Kidney (tissue), 14 donors: ENCODE results near the gene ASTL. TPM values are rescaled to one million over a fixed set of nuclear protein-coding genes. Genes with fewer than 3 reads are reported as not detected.
A peak's percentile ranks its signal among the peaks of the same experiment; 100 is the strongest.

ENCODE experiments used
- DNase-seq, 5 donors: peaks; one replicate each; pipeline ENCODE4 v3.0.0-alpha.2; 2013 to 2020
- FAIRE-seq: peaks from 2 replicates; lab custom pipeline; 2012; peaks lifted over from hg19 to GRCh38; lab: Jason Lieb, UNC
- H3K27ac ChIP-seq, 2 donors: one replicate each; pipeline ENCODE4 v1.7.0; 2013; ENCODE audit warnings: low read depth in 2 of 2, low read length in 2 of 2, inconsistent platforms in 1 of 2
- H3K27me3 ChIP-seq: one replicate; pipeline ENCODE4 v1.7.1; 2013; ENCODE audit warnings: low read length, inconsistent platforms; ENCODE audit not compliant: control insufficient read depth, insufficient read depth
- H3K36me3 ChIP-seq, 3 donors: one replicate each; pipeline versions ENCODE4 v1.7.0 to v1.7.1; 2013; ENCODE audit warnings: low read length in 3 of 3, control low read depth in 1 of 3, inconsistent platforms in 1 of 3; ENCODE audit not compliant: insufficient read depth in 3 of 3, control insufficient read depth in 2 of 3
- H3K4me1 ChIP-seq, 3 donors: one replicate each; pipeline versions ENCODE4 v1.7.0 to v1.7.1; 2013; ENCODE audit warnings: low read length in 3 of 3, inconsistent platforms in 1 of 3, low read depth in 1 of 3; ENCODE audit not compliant: control insufficient read depth in 2 of 3, insufficient read depth in 2 of 3
- H3K4me3 ChIP-seq, 3 donors: one replicate each; pipeline versions ENCODE4 v1.7.0 to v1.8.1; 2013; ENCODE audit warnings: low read length in 3 of 3, control low read depth in 1 of 3, inconsistent platforms in 1 of 3
- H3K9ac ChIP-seq, 3 donors: one replicate each; pipeline versions ENCODE4 v1.7.0 to v1.7.1; 2013; ENCODE audit warnings: low read length in 3 of 3, control low read depth in 1 of 3, inconsistent platforms in 1 of 3
- H3K9me3 ChIP-seq, 3 donors: one replicate each; pipeline versions ENCODE4 v1.7.0 to v1.7.1; 2013; ENCODE audit warnings: low read length in 3 of 3, control low read depth in 1 of 3, inconsistent platforms in 1 of 3; ENCODE audit not compliant: control insufficient read depth in 2 of 3, insufficient read depth in 1 of 3
- intact Hi-C: fragments of 100-400 bp; cut with DNase I; formaldehyde crosslinking; loops from one replicate; pipeline ENCODE4 v1.11.1; 2022
- polyA plus RNA-seq: library from polyadenylated mRNA; stranded (reverse); fragments of 350-450 nt; fragmentation: Illumina TruSeq; extraction: RNeasy Lipid Tissue Mini Kit (QIAGEN cat#74804); gene quantifications from one replicate; pipeline ENCODE4 v1.2.3, GENCODE V29; 2014; ENCODE audit warnings: low read depth, low replicate concordance; ENCODE audit not compliant: insufficient read depth
- total RNA-seq: library from RNA; stranded (reverse); fragmentation: NEBNext Ultra II Directional; extraction: Animal tissue kit (Norgen Biotek cat#: 25700); gene quantifications from one replicate; pipeline ENCODE4 v1.2.1, GENCODE V29; 2021
- TF ChIP-seq, protein P1 (sequence below): IDR thresholded peaks from 3 replicates; pipeline ENCODE4 v1.5.1; 2012; ENCODE audit warnings: mild to moderate bottlenecking, moderate library complexity, borderline replicate concordance; ENCODE audit not compliant: insufficient read depth; ENCODE audit errors: extremely low read depth
- donor health status: control.
- donor health status: control.
- donor health status: control.
- donor health status: control.
- donor health status: control.
- donor health status: DM: yes; HTN: yes; CAD: no.
- donor health status: Normal renal cell carcinoma (clear cell type).

Gene ASTL
- total and polyA plus RNA-seq, 2 donors from 2014 or later = not detected

DNA sequence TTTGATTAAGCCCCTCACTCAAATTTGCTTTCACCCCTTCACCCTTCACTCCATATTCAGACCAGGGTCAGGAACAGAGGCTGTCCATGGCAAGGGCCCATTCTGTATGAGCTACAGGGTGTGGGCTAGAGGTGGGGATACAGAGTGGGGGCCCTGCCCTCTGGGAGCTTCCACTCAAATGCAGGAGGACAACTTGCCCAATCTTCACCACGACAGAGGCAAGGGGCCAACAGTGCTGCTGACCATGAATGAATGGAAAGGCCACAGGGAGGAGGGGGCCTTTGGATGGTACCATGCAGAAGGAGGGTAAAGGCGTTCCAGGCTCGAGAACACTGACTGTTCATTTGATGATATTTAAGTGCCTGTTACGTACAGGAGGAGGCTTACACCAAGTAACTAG lies 44.8 kb downstream of the ASTL start:
- FAIRE-seq = no peak
- Histone ChIP-seq H3K36me3 (no peaks in the 10 kb centered on the region), H3K4me3 (no peak overlapping the region), H3K27me3 (no peaks in the 10 kb centered on the region), H3K9me3 (no peaks in the 10 kb centered on the region), H3K4me1 (peaks cover 0 to 8% (median 6%) of the 10 kb centered on the region in 3 donors), H3K9ac (no peak overlapping the region), H3K27ac (no peak overlapping the region)
- intact Hi-C loops = no loop called here
- TF ChIP-seq, protein P1, sequence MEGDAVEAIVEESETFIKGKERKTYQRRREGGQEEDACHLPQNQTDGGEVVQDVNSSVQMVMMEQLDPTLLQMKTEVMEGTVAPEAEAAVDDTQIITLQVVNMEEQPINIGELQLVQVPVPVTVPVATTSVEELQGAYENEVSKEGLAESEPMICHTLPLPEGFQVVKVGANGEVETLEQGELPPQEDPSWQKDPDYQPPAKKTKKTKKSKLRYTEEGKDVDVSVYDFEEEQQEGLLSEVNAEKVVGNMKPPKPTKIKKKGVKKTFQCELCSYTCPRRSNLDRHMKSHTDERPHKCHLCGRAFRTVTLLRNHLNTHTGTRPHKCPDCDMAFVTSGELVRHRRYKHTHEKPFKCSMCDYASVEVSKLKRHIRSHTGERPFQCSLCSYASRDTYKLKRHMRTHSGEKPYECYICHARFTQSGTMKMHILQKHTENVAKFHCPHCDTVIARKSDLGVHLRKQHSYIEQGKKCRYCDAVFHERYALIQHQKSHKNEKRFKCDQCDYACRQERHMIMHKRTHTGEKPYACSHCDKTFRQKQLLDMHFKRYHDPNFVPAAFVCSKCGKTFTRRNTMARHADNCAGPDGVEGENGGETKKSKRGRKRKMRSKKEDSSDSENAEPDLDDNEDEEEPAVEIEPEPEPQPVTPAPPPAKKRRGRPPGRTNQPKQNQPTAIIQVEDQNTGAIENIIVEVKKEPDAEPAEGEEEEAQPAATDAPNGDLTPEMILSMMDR = no peak
- DNase-seq = no peak

DNA sequence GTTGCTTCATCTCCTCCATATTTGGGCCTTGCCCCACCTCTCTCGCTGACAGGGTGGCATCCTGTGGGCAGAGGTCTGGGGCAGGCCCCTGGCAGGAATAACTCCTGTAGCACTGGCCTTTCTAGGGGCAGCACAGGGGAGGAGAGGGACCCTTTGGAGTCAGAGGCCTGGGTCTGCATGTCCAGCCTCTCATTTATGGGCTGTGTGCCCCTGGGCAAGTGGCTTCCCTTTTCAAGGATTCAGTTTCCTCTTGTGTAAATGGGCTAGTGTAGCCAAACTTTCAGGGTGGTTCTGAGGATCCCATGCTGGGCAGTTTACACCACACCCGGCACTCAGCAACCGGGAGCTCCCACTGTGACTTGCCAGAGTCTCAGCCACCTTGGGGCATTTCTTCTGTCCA lies 45.4 kb downstream of the ASTL start:
- Histone ChIP-seq H3K36me3 (no peaks in the 10 kb centered on the region), H3K9ac (no peak overlapping the region), H3K27ac (no peak overlapping the region), H3K4me3 (no peak overlapping the region), H3K9me3 (no peaks in the 10 kb centered on the region), H3K27me3 (no peaks in the 10 kb centered on the region), H3K4me1 (peaks cover 0 to 2% (median under 1%) of the 10 kb centered on the region in 3 donors)
- TF ChIP-seq, protein P1 = no peak
- intact Hi-C loops = no loop called here
- peak in 1 of 5 donors; percentile 31 for DNase-seq
- FAIRE-seq = no peak

- no peak overlapping the region for H3K4me3 ChIP-seq
- H3K9ac ChIP-seq = no peak overlapping the region
- FAIRE-seq (no peak), DNase-seq (peak in 1 of 5 donors; percentile 5)
- no peaks in the 10 kb centered on the region for H3K27me3 ChIP-seq
- H3K4me1 ChIP-seq = no peaks in the 10 kb centered on the region
- TF ChIP-seq, protein P1 = no peak
- intact Hi-C loops = no loop called here
- H3K9me3 ChIP-seq = no peaks in the 10 kb centered on the region
- no peak overlapping the region for H3K27ac ChIP-seq
- no peaks in the 10 kb centered on the region for H3K36me3 ChIP-seq
Observed at GRCh38 chr2:96092573-96092877, 45.8 kb downstream of the ASTL start.
